GM18505 (cell line): ENCODE results near the gene NCF2.
A peak's percentile ranks its signal among the peaks of the same experiment; 100 is the strongest.
"Not testable (repeated sequence)": the region's sequence is repeated elsewhere in the genome, so short reads cannot be mapped to it uniquely, and the experiment has no call there.

ENCODE experiments used
- ATAC-seq: cut with Tn5 transposase; IDR thresholded peaks from one replicate; pipeline ENCODE4 v1.9.1; 2021; ENCODE audit not compliant: unreplicated experiment
- POLR2A ChIP-seq: IDR thresholded peaks from 4 replicates; pipeline ENCODE4 v1.6.1; 2011; ENCODE audit warnings: borderline replicate concordance; ENCODE audit not compliant: insufficient read depth, insufficient read length; ENCODE audit errors: extremely low read depth

The NCF2 gene

GRCh38 chr1:183628537-183628936 lies 38.3 kb upstream of the NCF2 start:
- no peak for ATAC-seq
- TF ChIP-seq POLR2A, result no peak

GRCh38 chr1:183626236-183626635 lies 36.0 kb upstream of the NCF2 start:
- ATAC-seq, result not testable (repeated sequence)

- no peak for TF ChIP-seq POLR2A
- ATAC-seq, result peak; percentile 52
These were observed 32.9 kb upstream of the NCF2 start for GRCh38 chr1:183622884-183623785.

GRCh38 chr1:183622013-183622412 lies 31.8 kb upstream of the NCF2 start:
- ATAC-seq, result no peak
- no peak for TF ChIP-seq POLR2A

- TF ChIP-seq POLR2A, result no peak
- ATAC-seq, result no peak
These were observed 30.1 kb upstream of the NCF2 start for GRCh38 chr1:183620311-183620710.

- TF ChIP-seq POLR2A, result no peak
- ATAC-seq, result no peak
These were observed 29.5 kb upstream of the NCF2 start for GRCh38 chr1:183619781-183620180.

- ATAC-seq, result not testable (repeated sequence)
These were observed 27.9 kb upstream of the NCF2 start for GRCh38 chr1:183618202-183618601.

- ATAC-seq, result not testable (repeated sequence)
These were observed 22.7 kb upstream of the NCF2 start for GRCh38 chr1:183612975-183613374.

GRCh38 chr1:183612407-183612806 lies 22.1 kb upstream of the NCF2 start:
- ATAC-seq, result no peak
- no peak for TF ChIP-seq POLR2A

GRCh38 chr1:183611021-183611420 lies 20.8 kb upstream of the NCF2 start:
- no peak for ATAC-seq
- no peak for TF ChIP-seq POLR2A

GRCh38 chr1:183609759-183610452 lies 19.6 kb upstream of the NCF2 start:
- TF ChIP-seq POLR2A, result no peak
- no peak for ATAC-seq

- no peak for TF ChIP-seq POLR2A
- ATAC-seq, result no peak
These were observed 19.1 kb upstream of the NCF2 start for GRCh38 chr1:183609313-183609712.

- ATAC-seq, result peak; percentile 38
- no peak for TF ChIP-seq POLR2A
These were observed 17.2 kb upstream of the NCF2 start for GRCh38 chr1:183607322-183607980.

- TF ChIP-seq POLR2A, result no peak
- ATAC-seq, result no peak
These were observed 15.6 kb upstream of the NCF2 start for GRCh38 chr1:183605904-183606303.
